HG02678 (cell line): ENCODE results near the gene SHKBP1.
"Not testable (repeated sequence)": the region's sequence is repeated elsewhere in the genome, so short reads cannot be mapped to it uniquely, and the experiment has no call there.

ENCODE experiments used
- ATAC-seq: cut with Tn5 transposase; IDR thresholded peaks from one replicate; pipeline ENCODE4 v1.9.1; 2021; ENCODE audit warnings: mild to moderate bottlenecking, moderate library complexity; ENCODE audit not compliant: unreplicated experiment

Gene SHKBP1

GRCh38 chr19:40584007-40584406 is 7.3 kb downstream of the SHKBP1 start:
- no peak for ATAC-seq

DNA sequence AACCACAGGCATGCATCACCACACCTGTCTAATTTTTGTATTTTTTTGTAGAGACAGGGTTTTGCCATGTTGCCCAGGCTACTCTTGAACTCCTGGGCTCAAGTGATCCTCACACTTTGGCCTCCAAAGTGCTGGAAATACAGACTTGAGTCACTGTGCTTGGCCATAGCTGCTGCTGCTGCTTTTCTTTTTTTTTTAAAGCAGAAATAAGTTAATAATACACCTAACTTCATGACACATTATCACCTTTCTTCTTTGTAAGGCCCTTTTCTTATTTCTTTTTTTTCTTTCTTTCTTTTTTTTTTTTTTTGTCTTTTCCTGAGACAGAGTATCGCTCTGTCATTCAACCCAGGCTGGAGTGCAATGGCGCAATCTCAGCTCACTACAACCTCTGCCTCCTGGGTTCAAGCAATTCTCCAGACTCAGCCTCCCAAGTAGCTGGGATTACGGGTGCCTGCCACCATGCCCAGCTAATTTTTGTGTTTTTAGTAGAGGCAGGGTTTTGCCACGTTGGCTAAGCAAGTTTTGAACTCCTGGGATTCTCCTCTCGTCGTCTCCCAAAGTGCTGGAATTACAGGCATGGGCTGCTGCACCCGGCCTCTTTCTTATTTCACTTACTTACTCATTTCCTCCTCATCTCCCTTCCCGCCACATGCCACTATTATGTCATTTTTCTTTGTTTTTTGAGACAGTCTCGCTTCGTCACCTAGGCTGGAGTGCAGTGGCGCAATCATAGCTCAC is 8.7 kb downstream of the SHKBP1 start:
- no peak for ATAC-seq

GRCh38 chr19:40585982-40586422 is 9.3 kb downstream of the SHKBP1 start:
- no peak for ATAC-seq

- no peak for ATAC-seq
Measured at GRCh38 chr19:40586611-40587010, 9.9 kb downstream of the SHKBP1 start.

GRCh38 chr19:40588110-40588854 is 11.6 kb downstream of the SHKBP1 start:
- no peak for ATAC-seq

DNA sequence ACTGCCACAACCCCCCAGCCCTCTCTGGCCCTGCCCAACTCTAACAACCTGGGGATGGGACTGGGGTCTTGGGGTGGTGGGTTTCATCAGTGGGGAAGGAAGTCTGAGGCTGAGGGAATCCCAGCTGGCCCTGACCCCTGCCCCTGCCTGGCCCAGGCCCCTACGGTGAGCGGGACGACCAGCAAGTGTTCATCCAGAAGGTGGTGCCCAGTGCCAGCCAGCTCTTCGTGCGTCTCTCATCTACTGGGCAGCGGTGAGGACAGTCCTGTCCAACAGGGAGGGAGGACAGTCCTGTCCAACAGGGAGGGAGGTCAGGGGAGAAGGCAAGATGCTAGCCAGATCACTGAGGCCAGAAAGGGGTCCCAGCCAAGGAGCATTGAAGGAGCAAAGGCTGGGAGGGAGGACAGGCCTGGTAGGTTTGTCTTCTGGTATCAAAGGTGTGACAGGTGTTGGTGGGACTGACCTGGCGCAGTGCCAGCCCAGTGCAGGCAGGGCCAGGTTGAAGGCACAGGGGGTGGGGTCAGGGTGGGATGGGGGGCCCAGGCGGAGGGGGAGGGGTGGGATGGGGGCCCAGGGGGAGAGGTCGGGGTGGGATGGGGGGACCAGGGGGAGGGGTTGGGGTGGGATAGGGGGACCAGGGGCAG is 12.4 kb downstream of the SHKBP1 start:
- ATAC-seq, result no peak

DNA sequence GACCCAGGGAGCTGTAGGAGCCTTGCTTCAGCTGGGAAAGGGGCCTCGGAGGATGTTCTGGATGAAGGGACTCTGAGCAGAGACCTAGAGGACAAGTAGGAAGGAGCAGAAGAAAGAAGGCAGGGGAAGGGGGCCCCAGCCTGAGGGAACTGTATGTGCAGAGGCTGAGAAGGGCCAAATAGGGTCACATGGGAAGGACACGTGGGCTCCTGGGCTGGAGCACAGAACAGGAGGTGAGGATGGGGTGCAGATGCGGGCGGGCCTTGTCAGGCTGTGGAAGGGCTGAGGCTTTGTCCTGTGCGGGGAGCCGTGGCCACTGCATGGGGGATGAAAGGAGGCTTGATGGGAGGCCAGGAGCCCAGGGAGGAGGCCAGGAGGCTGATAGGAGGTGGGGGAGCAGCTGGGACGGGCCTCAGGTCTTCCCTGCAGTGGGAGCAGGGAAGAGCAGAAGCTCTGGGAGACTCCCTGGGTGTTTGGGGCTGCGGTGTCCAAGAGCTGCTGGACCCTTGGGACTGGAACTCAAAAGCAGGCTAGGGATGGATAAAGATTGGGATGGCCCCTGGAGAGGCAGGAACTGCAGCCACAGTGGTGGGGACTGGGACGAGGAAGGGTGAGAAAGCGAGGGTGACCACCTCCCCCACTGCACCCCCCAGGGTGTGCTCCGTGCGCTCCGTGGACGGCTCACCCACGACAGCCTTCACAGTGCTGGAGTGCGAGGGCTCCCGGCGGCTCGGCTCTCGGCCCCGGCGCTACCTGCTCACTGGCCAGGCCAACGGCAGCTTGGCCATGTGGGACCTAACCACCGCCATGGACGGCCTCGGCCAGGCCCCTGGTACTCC is 13.1 kb downstream of the SHKBP1 start:
- no peak for ATAC-seq

- ATAC-seq, result no peak
Measured at GRCh38 chr19:40590464-40591265, 14.0 kb downstream of the SHKBP1 start.

GRCh38 chr19:40591724-40592123 is 15.1 kb downstream of the SHKBP1 start:
- ATAC-seq, result not testable (repeated sequence)

DNA sequence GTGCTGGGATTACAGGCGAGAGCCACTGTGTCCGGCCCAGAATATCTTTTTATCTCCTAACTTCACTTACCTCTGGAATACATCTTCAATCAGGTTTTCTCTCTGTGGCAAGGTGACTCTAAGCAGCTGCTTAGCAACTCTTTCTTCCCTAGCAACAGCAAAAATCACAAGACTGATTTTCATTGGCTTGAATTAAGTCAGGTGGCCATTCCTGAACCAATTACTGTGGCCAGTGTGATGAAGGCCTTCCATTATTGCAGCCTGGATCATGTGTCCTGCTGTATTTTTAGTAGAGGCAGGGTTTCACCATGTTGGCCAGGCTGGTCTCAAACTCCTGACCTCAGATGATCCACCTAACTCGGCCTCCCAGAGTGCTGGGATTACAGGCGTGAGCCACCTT is 15.5 kb downstream of the SHKBP1 start:
- ATAC-seq, result no peak

- no peak for ATAC-seq
Measured at GRCh38 chr19:40594255-40594654, 17.6 kb downstream of the SHKBP1 start.

GRCh38 chr19:40594657-40595091 is 18.0 kb downstream of the SHKBP1 start:
- no peak for ATAC-seq

- ATAC-seq, result no peak
Measured at GRCh38 chr19:40596608-40597328, 20.1 kb downstream of the SHKBP1 start.

DNA sequence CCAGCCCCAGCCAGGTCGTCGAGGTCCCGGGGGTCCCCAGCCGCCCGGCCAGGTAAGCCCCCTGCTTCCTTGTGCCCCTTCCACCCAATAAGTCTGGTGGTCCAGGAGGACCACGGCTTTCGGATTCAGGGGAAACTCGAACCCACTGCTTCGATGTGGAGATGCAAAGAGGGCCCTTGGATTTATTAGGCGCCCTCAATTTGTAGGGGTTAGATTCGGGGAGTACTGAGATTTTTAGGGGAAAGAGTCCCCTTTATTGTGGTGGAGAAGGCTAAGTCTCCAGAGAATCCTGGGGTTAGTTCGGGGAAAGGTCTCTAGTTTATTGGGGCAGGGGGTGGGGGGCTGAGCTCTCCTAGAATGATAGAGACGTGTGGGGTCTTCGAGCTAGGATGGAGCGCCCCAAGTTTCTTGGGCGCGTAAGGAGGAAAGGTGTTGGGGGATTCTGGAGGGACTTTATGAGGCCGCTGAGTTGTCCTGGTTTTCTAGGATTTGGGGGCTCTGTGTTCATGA is 20.7 kb downstream of the SHKBP1 start:
- ATAC-seq, result no peak

GRCh38 chr19:40598121-40598917 is 21.6 kb downstream of the SHKBP1 start:
- ATAC-seq, result no peak

DNA sequence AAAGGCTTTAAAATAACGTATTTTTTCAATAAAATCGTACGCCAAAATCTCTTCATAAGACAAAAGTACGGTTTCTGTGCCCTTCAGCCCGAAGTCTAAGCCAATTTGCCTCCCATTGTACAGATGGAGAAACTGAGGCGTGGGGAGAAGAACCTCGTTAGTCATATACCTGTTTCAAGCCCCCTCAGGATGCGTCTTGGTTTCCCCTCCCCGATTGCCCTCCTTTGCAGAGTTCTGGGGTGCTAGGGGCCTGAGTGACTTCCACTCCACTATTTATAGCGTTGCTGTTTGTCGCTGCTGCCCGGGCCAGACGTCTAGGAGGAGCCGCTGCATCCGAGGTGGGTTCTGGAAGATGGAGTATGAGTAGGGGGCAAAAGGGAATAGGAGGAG is 22.2 kb downstream of the SHKBP1 start:
- ATAC-seq, result no peak

DNA sequence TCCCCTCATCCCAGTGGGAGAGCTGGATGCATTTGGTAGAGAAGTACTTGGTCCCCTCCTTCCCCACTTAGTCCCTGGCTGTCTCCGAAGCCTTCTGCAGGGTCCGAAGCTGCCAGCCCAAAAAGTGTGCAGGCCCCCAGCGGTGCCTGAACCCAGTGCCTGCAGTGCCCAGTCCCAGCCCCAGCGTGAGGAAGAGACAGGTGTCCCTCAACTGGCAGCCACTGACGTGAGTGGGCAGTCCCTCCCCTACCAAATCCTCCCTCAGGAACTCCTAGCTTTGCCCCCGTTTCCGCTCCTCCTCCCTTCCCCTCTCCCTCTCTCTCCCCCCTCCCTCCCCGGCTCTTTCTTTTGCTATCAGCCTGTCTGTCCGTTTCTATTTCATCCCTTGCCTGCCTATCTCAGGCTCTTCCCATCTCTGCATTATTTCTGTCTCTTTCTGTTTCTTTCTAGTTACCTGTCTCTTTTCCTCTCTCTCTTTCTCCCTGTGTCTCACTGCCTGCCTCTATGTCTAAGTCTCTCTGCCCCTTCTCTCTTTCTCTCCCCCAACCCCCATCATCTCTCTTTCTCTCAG is 22.7 kb downstream of the SHKBP1 start:
- ATAC-seq, result no peak
